ENCODE results near the gene UTS2.

Gene UTS2

GRCh38 chr1:7847599-7847998 is 5.3 kb downstream of the UTS2 start:
- H3K9ac ChIP-seq (ENCODE audit: low read length) = no peak overlapping the region
- H3K79me2 ChIP-seq (ENCODE audit: low read length) = no peaks in the 10 kb centered on the region
- H3K4me2 ChIP-seq (ENCODE audit: low read length) = no peak overlapping the region
- H3K4me3 ChIP-seq (ENCODE audit: low read length) = no peak overlapping the region
- no peaks in the 10 kb centered on the region for H4K20me1 ChIP-seq (ENCODE audit: insufficient read depth, low read length)
- no peaks in the 10 kb centered on the region for H3K27me3 ChIP-seq (ENCODE audit: low read depth, low read length)
- H2AFZ ChIP-seq (ENCODE audit: low read depth, low read length) = no peak overlapping the region
- TF ChIP-seq CTCF (IDR thresholded peaks at IDR 0.05; ENCODE audit: low read depth, low read length) (no peak), EZH2phosphoT487 (IDR thresholded peaks at IDR 0.05; ENCODE audit: low read depth) (no peak)
- H3K9me3 ChIP-seq (ENCODE audit: insufficient read depth, low read length) = no peaks in the 10 kb centered on the region
- no peak overlapping the region for H3K27ac ChIP-seq (ENCODE audit: low read length)
- H3K4me1 ChIP-seq (ENCODE audit: low read length) = no peaks in the 10 kb centered on the region
- no peaks in the 10 kb centered on the region for H3K36me3 ChIP-seq (replicated peaks; ENCODE audit: low read depth, low read length)

- H3K27me3 ChIP-seq (ENCODE audit: low read depth, low read length) = no peaks in the 10 kb centered on the region
- H3K4me1 ChIP-seq (ENCODE audit: low read length) = no peaks in the 10 kb centered on the region
- TF ChIP-seq CTCF (IDR thresholded peaks at IDR 0.05; ENCODE audit: low read depth, low read length) = no peak
- no peak for TF ChIP-seq EZH2phosphoT487 (IDR thresholded peaks at IDR 0.05; ENCODE audit: low read depth)
- no peak overlapping the region for H2AFZ ChIP-seq (ENCODE audit: low read depth, low read length)
- no peak overlapping the region for H3K4me2 ChIP-seq (ENCODE audit: low read length)
- H3K4me3 ChIP-seq (ENCODE audit: low read length) = no peak overlapping the region
- no peak overlapping the region for H3K9ac ChIP-seq (ENCODE audit: low read length)
- no peaks in the 10 kb centered on the region for H4K20me1 ChIP-seq (ENCODE audit: insufficient read depth, low read length)
- no peaks in the 10 kb centered on the region for H3K79me2 ChIP-seq (ENCODE audit: low read length)
- no peaks in the 10 kb centered on the region for H3K9me3 ChIP-seq (ENCODE audit: insufficient read depth, low read length)
- no peak overlapping the region for H3K27ac ChIP-seq (ENCODE audit: low read length)
- no peaks in the 10 kb centered on the region for H3K36me3 ChIP-seq (replicated peaks; ENCODE audit: low read depth, low read length)
Measured at GRCh38 chr1:7846656-7847055, 6.2 kb downstream of the UTS2 start.

- Histone ChIP-seq H3K4me1 (ENCODE audit: low read length) (no peaks in the 10 kb centered on the region), H3K9me3 (ENCODE audit: insufficient read depth, low read length) (no peaks in the 10 kb centered on the region), H3K27me3 (ENCODE audit: low read depth, low read length) (no peaks in the 10 kb centered on the region), H2AFZ (ENCODE audit: low read depth, low read length) (no peak overlapping the region), H4K20me1 (ENCODE audit: insufficient read depth, low read length) (no peaks in the 10 kb centered on the region), H3K27ac (ENCODE audit: low read length) (no peak overlapping the region), H3K4me3 (ENCODE audit: low read length) (no peak overlapping the region), H3K4me2 (ENCODE audit: low read length) (no peak overlapping the region), H3K79me2 (ENCODE audit: low read length) (no peaks in the 10 kb centered on the region), H3K9ac (ENCODE audit: low read length) (no peak overlapping the region), H3K36me3 (replicated peaks; ENCODE audit: low read depth, low read length) (no peaks in the 10 kb centered on the region)
- TF ChIP-seq CTCF (IDR thresholded peaks at IDR 0.05; ENCODE audit: low read depth, low read length) (no peak), EZH2phosphoT487 (IDR thresholded peaks at IDR 0.05; ENCODE audit: low read depth) (no peak)
Measured at GRCh38 chr1:7845761-7846160, 7.1 kb downstream of the UTS2 start.

- Histone ChIP-seq H3K4me2 (ENCODE audit: low read length) (no peak overlapping the region), H3K27me3 (ENCODE audit: low read depth, low read length) (no peaks in the 10 kb centered on the region), H3K4me1 (ENCODE audit: low read length) (no peaks in the 10 kb centered on the region), H2AFZ (ENCODE audit: low read depth, low read length) (no peak overlapping the region), H3K9me3 (ENCODE audit: insufficient read depth, low read length) (no peaks in the 10 kb centered on the region), H3K27ac (ENCODE audit: low read length) (no peak overlapping the region), H4K20me1 (ENCODE audit: insufficient read depth, low read length) (no peaks in the 10 kb centered on the region), H3K36me3 (replicated peaks; ENCODE audit: low read depth, low read length) (peaks cover 6% of the 10 kb centered on the region), H3K4me3 (ENCODE audit: low read length) (no peak overlapping the region), H3K79me2 (ENCODE audit: low read length) (no peaks in the 10 kb centered on the region), H3K9ac (ENCODE audit: low read length) (no peak overlapping the region)
- TF ChIP-seq CTCF (IDR thresholded peaks at IDR 0.05; ENCODE audit: low read depth, low read length) = no peak
- no peak for TF ChIP-seq EZH2phosphoT487 (IDR thresholded peaks at IDR 0.05; ENCODE audit: low read depth)
Measured at GRCh38 chr1:7842517-7842916, 10.3 kb downstream of the UTS2 start.

Data from OCI-LY3 (cell line).